GM23338 (cell line): ENCODE measurements around the gene SMYD1.

Experiments
- CREB1 ChIP-seq: fragments of 250-450 bp; sonication (Bioruptor Pico); IDR thresholded peaks from 2 replicates; pipeline ENCODE4 v1.5.0; 2020; ENCODE audit warnings: low read depth, mild to moderate bottlenecking, moderate library complexity
- CTCF ChIP-seq, 2 experiments: fragments of 200-600 bp in 1 of 2; sonication (generic) in 1 of 2; conservative IDR thresholded peaks; 2 replicates each; pipeline versions ENCODE4 v1.5.1 to v1.6.1; 2016 to 2017; ENCODE audit warnings: antibody characterized with exemption in 2 of 2, low read depth in 2 of 2, mild to moderate bottlenecking in 2 of 2, moderate library complexity in 1 of 2
- ETS1 ChIP-seq: IDR thresholded peaks from 2 replicates; pipeline ENCODE4 v1.6.1; 2016; ENCODE audit warnings: antibody characterized with exemption
- EZH2 ChIP-seq: fragments of 200-600 bp; sonication (generic); IDR thresholded peaks from one replicate; pipeline ENCODE4 v1.8.0; 2017; ENCODE audit warnings: antibody characterized with exemption, mild to moderate bottlenecking, low read depth; ENCODE audit not compliant: unreplicated experiment
- EZH2phosphoT487 ChIP-seq: fragments of 200-600 bp; sonication (generic); IDR thresholded peaks from one replicate; pipeline ENCODE4 v1.8.1; 2018; ENCODE audit warnings: antibody characterized with exemption; ENCODE audit not compliant: unreplicated experiment
- JUNB ChIP-seq: IDR thresholded peaks from one replicate; pipeline ENCODE4 v1.6.1; 2016; ENCODE audit warnings: antibody characterized with exemption; ENCODE audit not compliant: unreplicated experiment
- POLR2AphosphoS5 ChIP-seq: IDR thresholded peaks from 2 replicates; pipeline ENCODE4 v1.6.1; 2016; ENCODE audit warnings: antibody characterized with exemption, low read depth
- REST ChIP-seq: IDR thresholded peaks from one replicate; pipeline ENCODE4 v1.6.1; 2018; ENCODE audit warnings: antibody characterized with exemption; ENCODE audit not compliant: unreplicated experiment
- STAT1 ChIP-seq: IDR thresholded peaks from one replicate; pipeline ENCODE4 v1.6.1; 2016; ENCODE audit warnings: antibody characterized with exemption; ENCODE audit not compliant: unreplicated experiment
- ZNF331 ChIP-seq: fragments of 250-450 bp; sonication (Bioruptor Pico); IDR thresholded peaks from 2 replicates; pipeline ENCODE4 v1.5.0; 2020; ENCODE audit warnings: low read depth, mild to moderate bottlenecking, moderate library complexity
- ZNF462 ChIP-seq: fragments of 250-450 bp; sonication (Bioruptor Pico); IDR thresholded peaks from 2 replicates; pipeline ENCODE4 v1.5.0; 2020; ENCODE audit warnings: mild to moderate bottlenecking, moderate library complexity

GRCh38 chr2:88066543-88066942, 1.1 kb upstream of the SMYD1 start:
- TF ChIP-seq CTCF (conservative IDR thresholded peaks at IDR 0.05; ENCODE audit: low read depth in 2 of 2) (no peak), EZH2phosphoT487 (no peak), POLR2AphosphoS5 (no peak), EZH2 (no peak), REST (no peak), ZNF331 (CRISPR knock-in tag) (no peak), ZNF462 (CRISPR knock-in tag) (no peak), CREB1 (CRISPR knock-in tag) (no peak), ETS1 (no peak), JUNB (no peak), STAT1 (no peak)
